Spleen (tissue), 11 donors: ENCODE data around the gene SLC25A1. TPM values are rescaled to one million over a fixed set of nuclear protein-coding genes. Genes with fewer than 3 reads are reported as not detected.

Source experiments
- DNase-seq: peaks from one replicate; pipeline ENCODE4 v3.0.0-alpha.2; 2020
- H3K27ac ChIP-seq, 8 donors: fragments of 200-600 bp; sonication (generic) in 7 of 8; 1 replicate in 4 of 8; 2 replicates in 4 of 8; pipeline versions ENCODE4 v1.5.0 to v1.8.0; 2016 to 2021; ENCODE audit warnings: inconsistent platforms in 4 of 8, mild to moderate bottlenecking in 4 of 8, moderate library complexity in 1 of 8
- H3K27me3 ChIP-seq, 7 donors: fragments of 200-600 bp; sonication (generic) in 6 of 7; replicated peaks in 1 of 7; 1 replicate in 4 of 7; 2 replicates in 3 of 7; pipeline versions ENCODE4 v1.5.0 to v1.8.0; 2016 to 2021; ENCODE audit warnings: inconsistent platforms in 3 of 7, mild to moderate bottlenecking in 1 of 7
- H3K36me3 ChIP-seq, 6 donors: fragments of 200-600 bp; sonication (generic) in 5 of 6; 1 replicate in 4 of 6; 2 replicates in 2 of 6; pipeline versions ENCODE4 v1.5.0 to v1.8.0; 2016 to 2021; ENCODE audit warnings: inconsistent platforms in 2 of 6
- H3K4me1 ChIP-seq, 6 donors: fragments of 200-600 bp; sonication (generic) in 5 of 6; 1 replicate in 3 of 6; 2 replicates in 3 of 6; pipeline versions ENCODE4 v1.5.0 to v1.8.0; 2016 to 2021; ENCODE audit warnings: inconsistent platforms in 3 of 6
- H3K4me3 ChIP-seq, 8 donors: fragments of 200-600 bp; sonication (generic) in 7 of 8; 1 replicate in 4 of 8; 2 replicates in 4 of 8; pipeline versions ENCODE4 v1.5.0 to v1.8.0; 2016 to 2021; ENCODE audit warnings: inconsistent platforms in 4 of 8, mild to moderate bottlenecking in 4 of 8, moderate library complexity in 2 of 8
- H3K9me3 ChIP-seq, 8 donors: fragments of 200-600 bp; sonication (generic) in 7 of 8; 1 replicate in 4 of 8; 2 replicates in 4 of 8; pipeline versions ENCODE4 v1.5.0 to v1.8.0; 2016 to 2021; ENCODE audit warnings: inconsistent platforms in 4 of 8
- POLR2A ChIP-seq, 3 donors: fragments of 450-650 bp; IDR thresholded peaks; one replicate each; pipeline ENCODE4 v1.5.1; 2017; ENCODE audit warnings: antibody characterized with exemption in 3 of 3, mild to moderate bottlenecking in 1 of 3
- POLR2AphosphoS5 ChIP-seq, 3 donors: sonication (generic); formaldehyde crosslinking; IDR thresholded peaks; one replicate each; pipeline ENCODE4 v1.5.1; 2017; ENCODE audit warnings: antibody characterized with exemption in 3 of 3
- WGBS, 5 donors: extraction: QIAGEN DNeasy Blood & Tissue Kit in 3 of 5; methylation state at CpG; one replicate each; pipeline versions ENCODE4 v1.1.5 to v1.1.7; 2013 to 2018; 5-methylcytosine and 5-hydroxymethylcytosine counted together
- intact Hi-C: fragments of 100-400 bp; cut with DNase I; formaldehyde crosslinking; loops from one replicate; pipeline ENCODE4 v1.15.0; 2023; ENCODE audit warnings: low total_unique reads
- polyA plus RNA-seq, 3 donors: library from polyadenylated mRNA; stranded (reverse); fragments of 200-250 nt; gene quantifications; one replicate each; pipeline ENCODE4 v1.2.1, GENCODE V29; 2013
- total RNA-seq, 7 donors: library from RNA; depleted of rRNA in 3 of 7; stranded (reverse); fragments of >200 nt in 3 of 7; fragmentation: NEBNext Ultra II Directional in 4 of 7; extraction: Animal tissue kit (Norgen Biotek cat#: 25700) in 4 of 7; gene quantifications; one replicate each; pipeline versions ENCODE4 v1.1.0 to v1.2.1, GENCODE V29; 2016 to 2021
- TF ChIP-seq, protein P1 (sequence below), 11 experiments: fragments of 200-600 bp in 7 of 11; fragments of 450-650 bp in 4 of 11; sonication (generic) in 4 of 11; IDR thresholded peaks in 8 of 11; conservative IDR thresholded peaks in 3 of 11; 1 replicate in 7 of 11; 2 replicates in 4 of 11; pipeline versions ENCODE4 v1.4.0 to v1.8.0; 2016 to 2021; ENCODE audit warnings: antibody characterized with exemption in 11 of 11, inconsistent platforms in 4 of 11, mild to moderate bottlenecking in 1 of 11
- donor health status: healthy with polysubstance abuse.
- donor health status: DM: no; HTN: no; CAD: no; lungs with moderate emphysema.
- donor health status: DM: no; HTN: no; CAD: no.
- donor health status: Bipolar disorder and iron deficiency.
- donor health status: healthy.
- donor health status: DM: no; HTN: no; CAD: no.
- donor health status: DM: yes; HTN: yes; CAD: no.

The SLC25A1 gene
- total and polyA plus RNA-seq, 10 donors, result 23.5 to 59.7 (median 35.9) TPM

DNA sequence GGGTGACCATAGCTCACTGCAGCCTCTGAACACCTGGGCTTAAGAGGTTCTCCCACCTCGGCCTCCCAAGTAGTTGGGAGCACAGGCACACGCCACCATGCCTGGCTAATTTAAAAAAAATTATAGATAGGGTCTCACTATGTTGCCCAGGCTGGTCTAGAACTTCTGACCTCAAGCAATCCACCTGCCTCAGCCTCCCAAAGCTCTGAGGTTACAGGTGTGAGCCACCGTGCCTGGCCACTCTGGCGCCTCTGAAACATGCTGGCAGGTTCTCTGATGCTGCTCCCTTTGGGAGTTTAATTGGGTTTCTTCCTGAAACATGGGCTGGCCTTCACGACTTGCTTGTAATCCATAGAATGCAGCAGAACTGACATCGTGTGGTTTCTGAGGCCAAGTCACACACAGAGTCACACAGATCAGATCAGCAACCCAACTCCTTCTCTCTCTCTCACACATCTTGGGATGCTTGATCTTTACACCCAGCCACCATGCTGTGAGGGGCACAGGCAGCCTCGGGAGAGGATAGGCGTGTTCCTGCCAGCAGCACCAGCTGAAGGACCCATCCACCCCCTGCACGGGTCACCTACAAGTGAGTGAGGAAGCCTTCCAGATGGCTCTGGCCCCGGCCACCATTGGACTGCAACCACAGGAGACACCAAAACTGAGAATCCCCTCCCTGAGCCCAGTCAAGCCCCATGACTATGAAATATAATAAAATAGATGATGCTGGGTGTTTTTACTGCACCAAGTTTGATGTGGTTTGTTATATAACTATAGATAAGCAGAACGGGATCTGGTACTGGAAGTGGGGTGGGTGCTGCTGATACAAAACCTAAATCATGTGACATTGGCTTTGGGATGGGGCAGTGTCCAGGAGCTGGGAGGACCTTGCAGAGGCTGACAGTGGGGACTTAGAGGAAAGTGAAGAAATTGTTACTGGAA, 25.3 kb downstream of the SLC25A1 start:
- peaks cover 0 to 14% (median 0%) of the 10 kb centered on the region in 8 donors for H3K9me3 ChIP-seq
- intact Hi-C loops, result no loop called here
- H3K27me3 ChIP-seq, result peaks cover 6 to 84% (median 44%) of the 10 kb centered on the region in 7 donors
- peaks cover 0 to 24% (median 14%) of the 10 kb centered on the region in 6 donors for H3K4me1 ChIP-seq
- no peak overlapping the region for H3K4me3 ChIP-seq
- H3K27ac ChIP-seq, result no peak overlapping the region
- TF ChIP-seq POLR2AphosphoS5 (IDR thresholded peaks at IDR 0.05) (no peak), POLR2A (IDR thresholded peaks at IDR 0.05) (no peak)
- TF ChIP-seq, protein P1, sequence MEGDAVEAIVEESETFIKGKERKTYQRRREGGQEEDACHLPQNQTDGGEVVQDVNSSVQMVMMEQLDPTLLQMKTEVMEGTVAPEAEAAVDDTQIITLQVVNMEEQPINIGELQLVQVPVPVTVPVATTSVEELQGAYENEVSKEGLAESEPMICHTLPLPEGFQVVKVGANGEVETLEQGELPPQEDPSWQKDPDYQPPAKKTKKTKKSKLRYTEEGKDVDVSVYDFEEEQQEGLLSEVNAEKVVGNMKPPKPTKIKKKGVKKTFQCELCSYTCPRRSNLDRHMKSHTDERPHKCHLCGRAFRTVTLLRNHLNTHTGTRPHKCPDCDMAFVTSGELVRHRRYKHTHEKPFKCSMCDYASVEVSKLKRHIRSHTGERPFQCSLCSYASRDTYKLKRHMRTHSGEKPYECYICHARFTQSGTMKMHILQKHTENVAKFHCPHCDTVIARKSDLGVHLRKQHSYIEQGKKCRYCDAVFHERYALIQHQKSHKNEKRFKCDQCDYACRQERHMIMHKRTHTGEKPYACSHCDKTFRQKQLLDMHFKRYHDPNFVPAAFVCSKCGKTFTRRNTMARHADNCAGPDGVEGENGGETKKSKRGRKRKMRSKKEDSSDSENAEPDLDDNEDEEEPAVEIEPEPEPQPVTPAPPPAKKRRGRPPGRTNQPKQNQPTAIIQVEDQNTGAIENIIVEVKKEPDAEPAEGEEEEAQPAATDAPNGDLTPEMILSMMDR (IDR thresholded peaks at IDR 0.05 in 8 of 11, conservative IDR thresholded peaks at IDR 0.05 in 3 of 11), result no peak
- WGBS, 5 donors, result 52 to 67% (median 56%) methylated on average over 11 of the region's 11 CpGs
- no peak for DNase-seq
- no peaks in the 10 kb centered on the region for H3K36me3 ChIP-seq

DNA sequence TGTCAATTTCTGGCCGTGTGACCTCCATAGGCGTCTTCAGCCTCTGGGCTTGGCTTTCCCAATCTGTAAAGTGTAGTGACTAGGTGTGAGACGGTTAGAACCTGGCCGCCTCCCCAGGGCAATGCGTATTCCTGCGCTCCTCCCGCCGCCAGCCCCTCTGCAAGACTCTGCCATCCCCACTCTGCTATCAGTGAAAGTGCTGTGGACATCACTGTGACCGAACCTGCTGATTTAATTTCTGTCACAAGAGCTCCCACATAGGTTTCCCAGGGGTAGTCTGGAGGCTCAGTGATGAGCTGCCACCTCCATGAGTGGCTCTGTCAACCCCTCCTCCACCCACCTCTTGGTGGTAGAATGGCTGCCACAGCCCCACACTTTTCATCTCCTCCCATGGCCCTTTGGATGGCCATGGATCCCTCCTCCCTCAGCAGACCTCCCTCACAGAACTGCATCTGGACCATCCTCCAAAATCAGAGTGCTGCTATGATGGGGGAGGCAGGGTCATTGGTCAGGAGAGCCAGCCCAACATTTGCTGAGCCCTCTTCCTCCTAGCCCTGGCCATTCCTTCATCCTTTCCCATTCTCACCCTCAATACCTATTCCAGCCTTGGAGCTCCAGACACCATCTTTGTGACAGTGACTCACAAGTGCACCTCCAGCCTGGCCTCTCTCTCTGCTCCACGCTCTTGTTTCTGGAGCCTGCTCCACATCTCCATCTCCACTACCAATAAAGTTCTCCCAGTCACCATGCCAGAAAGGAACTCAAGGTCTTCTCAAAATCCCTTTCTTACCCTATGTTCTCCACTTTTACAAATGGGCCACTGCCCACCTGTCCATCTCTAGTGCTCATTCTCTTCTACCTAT, 27.0 kb downstream of the SLC25A1 start:
- Histone ChIP-seq H3K27ac (no peak overlapping the region), H3K9me3 (peaks cover 0 to 14% (median 0%) of the 10 kb centered on the region in 8 donors), H3K4me1 (peaks cover 0 to 24% (median 14%) of the 10 kb centered on the region in 6 donors), H3K36me3 (no peaks in the 10 kb centered on the region), H3K4me3 (no peak overlapping the region), H3K27me3 (peaks cover 6 to 92% (median 49%) of the 10 kb centered on the region in 7 donors)
- DNase-seq, result no peak
- WGBS, 5 donors, result 49 to 71% (median 60%) methylated on average over 10 of the region's 10 CpGs
- TF ChIP-seq POLR2A (IDR thresholded peaks at IDR 0.05), result no peak
- TF ChIP-seq POLR2AphosphoS5 (IDR thresholded peaks at IDR 0.05), result no peak
- TF ChIP-seq, protein P1 (IDR thresholded peaks at IDR 0.05 in 8 of 11, conservative IDR thresholded peaks at IDR 0.05 in 3 of 11), result no peak
- intact Hi-C loops, result no loop called here

DNA sequence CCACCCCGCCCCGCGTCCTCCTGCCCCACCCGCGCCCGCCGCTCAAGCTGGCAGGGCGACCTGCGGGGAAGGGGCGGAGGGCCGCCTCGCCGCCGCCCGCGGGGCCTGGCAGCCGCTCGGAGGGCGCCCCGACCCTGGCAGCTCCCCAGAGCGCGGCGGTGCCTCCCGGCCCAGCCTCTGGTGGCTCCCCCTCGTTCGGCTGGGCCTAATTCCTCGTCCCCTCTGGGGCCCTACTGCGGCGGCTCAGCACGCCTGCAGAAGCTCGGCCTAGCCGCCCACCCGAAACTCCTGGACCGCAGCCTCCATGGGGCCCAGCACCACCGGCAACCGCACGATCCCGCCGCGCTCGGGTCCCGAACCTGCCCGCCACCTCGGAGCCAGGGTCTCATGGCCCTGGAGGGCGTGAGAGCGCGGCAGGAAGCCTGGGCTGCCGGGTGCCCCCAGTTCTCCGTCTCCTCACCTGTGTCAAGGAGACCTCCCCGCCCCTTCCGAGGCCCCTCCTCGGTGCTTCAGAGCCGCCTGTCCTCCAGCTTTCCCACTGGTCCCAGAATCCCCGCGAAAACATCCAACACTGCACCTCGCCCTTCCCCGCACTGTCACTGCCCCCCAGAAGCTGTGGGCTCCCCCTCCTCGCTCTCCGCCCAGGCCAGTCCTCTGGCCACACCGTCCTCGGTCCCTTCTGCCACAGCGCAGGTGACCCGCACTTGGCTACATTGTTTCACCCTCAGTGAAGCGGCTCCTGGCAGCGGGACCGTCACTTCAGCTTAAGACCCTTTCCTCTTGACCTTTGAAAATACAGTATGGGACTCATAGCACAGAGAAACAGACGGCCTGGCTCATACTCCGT, 27.8 kb downstream of the SLC25A1 start:
- WGBS, 5 donors, result 11 to 23% (median 13%) methylated on average over 41 to 68 of the region's 68 CpGs
- peaks cover 0 to 24% (median 14%) of the 10 kb centered on the region in 6 donors for H3K4me1 ChIP-seq
- H3K36me3 ChIP-seq, result no peaks in the 10 kb centered on the region
- no peak overlapping the region for H3K27ac ChIP-seq
- peaks cover 0 to 14% (median 0%) of the 10 kb centered on the region in 8 donors for H3K9me3 ChIP-seq
- peak; percentile 64 for DNase-seq
- TF ChIP-seq, protein P1 (IDR thresholded peaks at IDR 0.05 in 8 of 11, conservative IDR thresholded peaks at IDR 0.05 in 3 of 11), result no peak
- TF ChIP-seq POLR2A (IDR thresholded peaks at IDR 0.05) (no peak), POLR2AphosphoS5 (IDR thresholded peaks at IDR 0.05) (no peak)
- H3K27me3 ChIP-seq, result peaks cover 6 to 85% (median 49%) of the 10 kb centered on the region in 7 donors
- peak overlapping the region in 1 of 8 donors; percentile 66 for H3K4me3 ChIP-seq
- intact Hi-C loops, result no loop called here
